Body of pancreas (tissue), 4 donors: Measurements from ENCODE around the gene SLN.

Experiments
- CTCF ChIP-seq, 7 experiments: fragments of 450-650 bp in 4 of 7; fragments of 200-600 bp in 3 of 7; sonication (generic) in 3 of 7; IDR thresholded peaks; one replicate each; pipeline ENCODE4 v1.5.1; 2016 to 2019; ENCODE audit warnings: antibody characterized with exemption in 7 of 7
- POLR2A ChIP-seq, 3 donors: fragments of 450-650 bp; IDR thresholded peaks; one replicate each; pipeline ENCODE4 v1.6.1; 2016; ENCODE audit warnings: antibody characterized with exemption in 3 of 3, mild to moderate bottlenecking in 2 of 3

GRCh38 chr11:107722662-107723061, 10.8 kb upstream of the SLN start:
- no peak for TF ChIP-seq CTCF (IDR thresholded peaks at IDR 0.05)
- no peak for TF ChIP-seq POLR2A (IDR thresholded peaks at IDR 0.05)
